ENCODE results near the gene TAP1.

GRCh38 chr6:32799740-32800139, 53.8 kb downstream of the TAP1 start:
- TF ChIP-seq CTCF (IDR thresholded peaks at IDR 0.05) (no peak), POLR2AphosphoS5 (IDR thresholded peaks at IDR 0.05; ENCODE audit: low read depth, low read length) (no peak), SIN3A (IDR thresholded peaks at IDR 0.05; ENCODE audit: borderline replicate concordance, insufficient read depth, low read depth, low read length) (no peak), REST (IDR thresholded peaks at IDR 0.05; ENCODE audit: insufficient read depth in 1 of 2, low read depth in 2 of 2, low read length in 1 of 2) (no peak), TCF7L2 (IDR thresholded peaks at IDR 0.05; ENCODE audit: low read depth, low read length) (no peak)

Measured in Panc1 (cell line).